ENCODE measurements around the gene MBD3L1.

MBD3L1 gene

GRCh38 chr19:8831832-8832131, 395 bp upstream of the MBD3L1 start:
- Histone ChIP-seq H3K18ac (ENCODE audit: low read length) (peak overlapping the region; percentile 93), H3K4ac (ENCODE audit: low read length) (peak overlapping the region; percentile 23), H3K27me3 (ENCODE audit: control insufficient read depth in 3 of 3, insufficient read depth in 3 of 3, low read depth in 1 of 3, low read length in 3 of 3) (no peaks in the 10 kb centered on the region), H2BK15ac (ENCODE audit: low read length) (peak overlapping the region; percentile 37), H2BK120ac (ENCODE audit: low read depth, low read length) (no peak overlapping the region), H3K23ac (ENCODE audit: low read depth, low read length, poor library complexity) (peak overlapping the region; percentile 80), H3K27ac (replicated peaks; ENCODE audit: low read length) (no peak overlapping the region), H2BK12ac (ENCODE audit: low read length) (no peak overlapping the region), H2AFZ (ENCODE audit: low read length) (peak overlapping the region; percentile 99), H3K4me2 (ENCODE audit: insufficient read depth, low read length, poor library complexity, severe bottlenecking) (peak overlapping the region; percentile 95), H2BK5ac (ENCODE audit: low read length) (peak overlapping the region; percentile 94), H3K4me3 (ENCODE audit: low read length in 2 of 2) (peak overlapping the region; percentile 74 to 94), H2AK5ac (ENCODE audit: low read depth, low read length) (peak overlapping the region; percentile 93), H4K8ac (ENCODE audit: low read depth, low read length) (no peak overlapping the region), H3K9ac (ENCODE audit: low read depth, low read length, poor library complexity) (peak overlapping the region; percentile 95), H3K36me3 (replicated peaks in 1 of 2; ENCODE audit: control insufficient read depth in 2 of 2, insufficient read depth in 2 of 2, low read length in 2 of 2) (peaks cover 9 to 27% of the 10 kb centered on the region in 2 donors), H4K91ac (ENCODE audit: low read depth, low read length, poor library complexity) (no peak overlapping the region), H3K4me1 (ENCODE audit: control insufficient read depth in 2 of 2, insufficient read depth in 1 of 2, low read depth in 1 of 2, low read length in 2 of 2) (peaks cover 0 to 2% of the 10 kb centered on the region in 2 donors), H3K14ac (ENCODE audit: low read length) (peak overlapping the region; percentile 63), H3K79me1 (ENCODE audit: low read depth, low read length) (peaks cover 5% of the 10 kb centered on the region), H3K9me3 (replicated peaks in 1 of 2; ENCODE audit: control insufficient read depth in 2 of 2, insufficient read depth in 1 of 2, low read depth in 1 of 2, low read length in 2 of 2) (peaks cover 5 to 6% of the 10 kb centered on the region in 2 donors)
- WGBS, 2 donors (ENCODE audit: extremely low coverage in 2 of 2, insufficient read length in 2 of 2, insufficient replicate concordance in 1 of 2) = no CpG with 5 or more reads among the region's 16 CpGs
- no peak for DNase-seq (ENCODE audit: low spot score)

- no peak overlapping the region for H3K14ac ChIP-seq (ENCODE audit: low read length)
- no peak overlapping the region for H3K18ac ChIP-seq (ENCODE audit: low read length)
- no peak overlapping the region for H3K4me2 ChIP-seq (ENCODE audit: insufficient read depth, low read length, poor library complexity, severe bottlenecking)
- DNase-seq (ENCODE audit: low spot score) = no peak
- no peak overlapping the region for H3K23ac ChIP-seq (ENCODE audit: low read depth, low read length, poor library complexity)
- peaks cover 0 to 2% of the 10 kb centered on the region in 2 donors for H3K4me1 ChIP-seq (ENCODE audit: control insufficient read depth in 2 of 2, insufficient read depth in 1 of 2, low read depth in 1 of 2, low read length in 2 of 2)
- no peak overlapping the region for H3K9ac ChIP-seq (ENCODE audit: low read depth, low read length, poor library complexity)
- H2BK15ac ChIP-seq (ENCODE audit: low read length) = no peak overlapping the region
- peaks cover 0 to 2% of the 10 kb centered on the region in 2 donors for H3K36me3 ChIP-seq (replicated peaks in 1 of 2; ENCODE audit: control insufficient read depth in 2 of 2, insufficient read depth in 2 of 2, low read length in 2 of 2)
- H2BK5ac ChIP-seq (ENCODE audit: low read length) = no peak overlapping the region
- H2AFZ ChIP-seq (ENCODE audit: low read length) = no peak overlapping the region
- no peak overlapping the region for H2BK12ac ChIP-seq (ENCODE audit: low read length)
- no peak overlapping the region for H2AK5ac ChIP-seq (ENCODE audit: low read depth, low read length)
- no peak overlapping the region for H2BK120ac ChIP-seq (ENCODE audit: low read depth, low read length)
- H3K9me3 ChIP-seq (replicated peaks in 1 of 2; ENCODE audit: control insufficient read depth in 2 of 2, insufficient read depth in 1 of 2, low read depth in 1 of 2, low read length in 2 of 2) = peaks cover 0 to 5% of the 10 kb centered on the region in 2 donors
- WGBS, 2 donors (ENCODE audit: extremely low coverage in 2 of 2, insufficient read length in 2 of 2, insufficient replicate concordance in 1 of 2) = no CpG with 5 or more reads among the region's 2 CpGs
- H3K27me3 ChIP-seq (ENCODE audit: control insufficient read depth in 3 of 3, insufficient read depth in 3 of 3, low read depth in 1 of 3, low read length in 3 of 3) = no peaks in the 10 kb centered on the region
- no peak overlapping the region for H4K91ac ChIP-seq (ENCODE audit: low read depth, low read length, poor library complexity)
- H3K4ac ChIP-seq (ENCODE audit: low read length) = no peak overlapping the region
- no peak overlapping the region for H3K27ac ChIP-seq (replicated peaks; ENCODE audit: low read length)
- peaks cover 3% of the 10 kb centered on the region for H3K79me1 ChIP-seq (ENCODE audit: low read depth, low read length)
- H3K4me3 ChIP-seq (ENCODE audit: low read length in 2 of 2) = no peak overlapping the region
- no peak overlapping the region for H4K8ac ChIP-seq (ENCODE audit: low read depth, low read length)
Measured at GRCh38 chr19:8835446-8835845, 3.3 kb downstream of the MBD3L1 start.

GRCh38 chr19:8835877-8836276, 3.7 kb downstream of the MBD3L1 start:
- Histone ChIP-seq H3K4me2 (ENCODE audit: insufficient read depth, low read length, poor library complexity, severe bottlenecking) (no peak overlapping the region), H2BK12ac (ENCODE audit: low read length) (no peak overlapping the region), H3K9me3 (replicated peaks in 1 of 2; ENCODE audit: control insufficient read depth in 2 of 2, insufficient read depth in 1 of 2, low read depth in 1 of 2, low read length in 2 of 2) (peaks cover 0 to 5% of the 10 kb centered on the region in 2 donors), H2AK5ac (ENCODE audit: low read depth, low read length) (no peak overlapping the region), H3K4me3 (ENCODE audit: low read length in 2 of 2) (no peak overlapping the region), H3K36me3 (replicated peaks in 1 of 2; ENCODE audit: control insufficient read depth in 2 of 2, insufficient read depth in 2 of 2, low read length in 2 of 2) (peaks cover 0 to 2% of the 10 kb centered on the region in 2 donors), H3K14ac (ENCODE audit: low read length) (no peak overlapping the region), H3K79me1 (ENCODE audit: low read depth, low read length) (peaks cover 3% of the 10 kb centered on the region), H3K9ac (ENCODE audit: low read depth, low read length, poor library complexity) (no peak overlapping the region), H3K4me1 (ENCODE audit: control insufficient read depth in 2 of 2, insufficient read depth in 1 of 2, low read depth in 1 of 2, low read length in 2 of 2) (peaks cover 0 to 2% of the 10 kb centered on the region in 2 donors), H3K27ac (replicated peaks; ENCODE audit: low read length) (no peak overlapping the region), H4K91ac (ENCODE audit: low read depth, low read length, poor library complexity) (no peak overlapping the region), H2AFZ (ENCODE audit: low read length) (no peak overlapping the region), H2BK15ac (ENCODE audit: low read length) (no peak overlapping the region), H3K4ac (ENCODE audit: low read length) (no peak overlapping the region), H3K23ac (ENCODE audit: low read depth, low read length, poor library complexity) (no peak overlapping the region), H2BK120ac (ENCODE audit: low read depth, low read length) (no peak overlapping the region), H4K8ac (ENCODE audit: low read depth, low read length) (no peak overlapping the region), H3K27me3 (ENCODE audit: control insufficient read depth in 3 of 3, insufficient read depth in 3 of 3, low read depth in 1 of 3, low read length in 3 of 3) (no peaks in the 10 kb centered on the region), H2BK5ac (ENCODE audit: low read length) (no peak overlapping the region), H3K18ac (ENCODE audit: low read length) (no peak overlapping the region)
- DNase-seq (ENCODE audit: low spot score) = no peak
- WGBS, 2 donors (ENCODE audit: extremely low coverage in 2 of 2, insufficient read length in 2 of 2, insufficient replicate concordance in 1 of 2) = 100% methylated on average over 1 of the region's 3 CpGs; no CpG with 5 or more reads in 1 of the 2 donors

- Histone ChIP-seq H2BK12ac (ENCODE audit: low read length) (no peak overlapping the region), H3K14ac (ENCODE audit: low read length) (no peak overlapping the region), H2BK15ac (ENCODE audit: low read length) (no peak overlapping the region), H3K27ac (replicated peaks; ENCODE audit: low read length) (no peak overlapping the region), H3K36me3 (replicated peaks in 1 of 2; ENCODE audit: control insufficient read depth in 2 of 2, insufficient read depth in 2 of 2, low read length in 2 of 2) (no peaks in the 10 kb centered on the region), H3K4me2 (ENCODE audit: insufficient read depth, low read length, poor library complexity, severe bottlenecking) (no peak overlapping the region), H2AK5ac (ENCODE audit: low read depth, low read length) (no peak overlapping the region), H3K4ac (ENCODE audit: low read length) (no peak overlapping the region), H3K4me3 (ENCODE audit: low read length in 2 of 2) (no peak overlapping the region), H3K9ac (ENCODE audit: low read depth, low read length, poor library complexity) (no peak overlapping the region), H3K4me1 (ENCODE audit: control insufficient read depth in 2 of 2, insufficient read depth in 1 of 2, low read depth in 1 of 2, low read length in 2 of 2) (no peaks in the 10 kb centered on the region), H2BK5ac (ENCODE audit: low read length) (no peak overlapping the region), H2AFZ (ENCODE audit: low read length) (no peak overlapping the region), H4K8ac (ENCODE audit: low read depth, low read length) (no peak overlapping the region), H3K9me3 (replicated peaks in 1 of 2; ENCODE audit: control insufficient read depth in 2 of 2, insufficient read depth in 1 of 2, low read depth in 1 of 2, low read length in 2 of 2) (peaks cover 0 to 12% of the 10 kb centered on the region in 2 donors), H4K91ac (ENCODE audit: low read depth, low read length, poor library complexity) (no peak overlapping the region), H3K27me3 (ENCODE audit: control insufficient read depth in 3 of 3, insufficient read depth in 3 of 3, low read depth in 1 of 3, low read length in 3 of 3) (no peaks in the 10 kb centered on the region), H3K79me1 (ENCODE audit: low read depth, low read length) (no peaks in the 10 kb centered on the region), H2BK120ac (ENCODE audit: low read depth, low read length) (no peak overlapping the region), H3K23ac (ENCODE audit: low read depth, low read length, poor library complexity) (no peak overlapping the region), H3K18ac (ENCODE audit: low read length) (no peak overlapping the region)
- DNase-seq (ENCODE audit: low spot score) = no peak
- WGBS, 2 donors (ENCODE audit: extremely low coverage in 2 of 2, insufficient read length in 2 of 2, insufficient replicate concordance in 1 of 2) = no CpG with 5 or more reads among the region's 5 CpGs
Measured at GRCh38 chr19:8840708-8841107, 8.5 kb downstream of the MBD3L1 start.
